Thyroid gland (tissue), 4 donors: ENCODE results near the gene TMED5. TPM values are rescaled to one million over a fixed set of nuclear protein-coding genes. Genes with fewer than 3 reads are reported as not detected.

ENCODE experiments used
- DNase-seq, 2 donors: peaks; one replicate each; pipeline ENCODE4 v3.0.0-alpha.2; 2019
- H3K27ac ChIP-seq, 3 donors: fragments of 200-600 bp; sonication (generic); 1 replicate in 2 of 3; 2 replicates in 1 of 3; pipeline ENCODE4 v1.5.1; 2016 to 2019; ENCODE audit warnings: mild to moderate bottlenecking in 1 of 3, moderate library complexity in 1 of 3
- H3K27me3 ChIP-seq: fragments of 200-600 bp; sonication (generic); one replicate; pipeline ENCODE4 v1.5.1; 2019
- H3K36me3 ChIP-seq, 2 donors: fragments of 200-600 bp; sonication (generic); one replicate each; pipeline ENCODE4 v1.5.1; 2016 to 2019
- H3K4me1 ChIP-seq, 2 donors: fragments of 200-600 bp; sonication (generic); one replicate each; pipeline ENCODE4 v1.5.1; 2017 to 2019
- H3K4me3 ChIP-seq, 3 donors: fragments of 200-600 bp; sonication (generic); replicated peaks in 1 of 3; 1 replicate in 2 of 3; 2 replicates in 1 of 3; pipeline ENCODE4 v1.5.1; 2016; ENCODE audit warnings: mild to moderate bottlenecking in 1 of 3
- H3K9me3 ChIP-seq: fragments of 200-600 bp; sonication (generic); one replicate; pipeline ENCODE4 v1.5.1; 2017
- POLR2A ChIP-seq, 2 donors: fragments of 450-650 bp; IDR thresholded peaks; one replicate each; pipeline ENCODE4 v1.6.1; 2017; ENCODE audit warnings: antibody characterized with exemption in 2 of 2, mild to moderate bottlenecking in 2 of 2, moderate library complexity in 1 of 2
- WGBS, 2 donors: methylation state at CpG; one replicate each; pipeline ENCODE4 v1.1.5; 2017; 5-methylcytosine and 5-hydroxymethylcytosine counted together
- intact Hi-C: fragments of 100-400 bp; cut with DNase I; formaldehyde crosslinking; loops from one replicate; pipeline ENCODE4 v1.15.1; 2023
- total RNA-seq, 4 donors: library from RNA; depleted of rRNA; stranded (reverse); fragments of >200 nt; gene quantifications; one replicate each; pipeline ENCODE4 v1.2.3, GENCODE V29; 2016
- TF ChIP-seq, protein P1 (sequence below), 6 experiments: fragments of 200-600 bp in 3 of 6; fragments of 450-650 bp in 3 of 6; sonication (generic) in 3 of 6; IDR thresholded peaks; one replicate each; pipeline ENCODE4 v1.5.1; 2016 to 2019; ENCODE audit warnings: antibody characterized with exemption in 6 of 6, mild to moderate bottlenecking in 2 of 6, inconsistent platforms in 1 of 6, moderate library complexity in 1 of 6

TMED5 gene
- total RNA-seq, 4 donors from 2014 or later = 96.6 to 100 (median 96.9) TPM

- Histone ChIP-seq H3K27ac (no peak overlapping the region), H3K4me3 (no peak overlapping the region), H3K9me3 (no peaks in the 10 kb centered on the region), H3K4me1 (no peaks in the 10 kb centered on the region), H3K36me3 (peaks cover 0 to 8% of the 10 kb centered on the region in 2 donors), H3K27me3 (no peaks in the 10 kb centered on the region)
- WGBS, 2 donors = 33 to 44% methylated on average over 1 of the region's 1 CpG
- intact Hi-C loops = no loop called here
- no peak for TF ChIP-seq POLR2A (IDR thresholded peaks at IDR 0.05)
- TF ChIP-seq, protein P1, sequence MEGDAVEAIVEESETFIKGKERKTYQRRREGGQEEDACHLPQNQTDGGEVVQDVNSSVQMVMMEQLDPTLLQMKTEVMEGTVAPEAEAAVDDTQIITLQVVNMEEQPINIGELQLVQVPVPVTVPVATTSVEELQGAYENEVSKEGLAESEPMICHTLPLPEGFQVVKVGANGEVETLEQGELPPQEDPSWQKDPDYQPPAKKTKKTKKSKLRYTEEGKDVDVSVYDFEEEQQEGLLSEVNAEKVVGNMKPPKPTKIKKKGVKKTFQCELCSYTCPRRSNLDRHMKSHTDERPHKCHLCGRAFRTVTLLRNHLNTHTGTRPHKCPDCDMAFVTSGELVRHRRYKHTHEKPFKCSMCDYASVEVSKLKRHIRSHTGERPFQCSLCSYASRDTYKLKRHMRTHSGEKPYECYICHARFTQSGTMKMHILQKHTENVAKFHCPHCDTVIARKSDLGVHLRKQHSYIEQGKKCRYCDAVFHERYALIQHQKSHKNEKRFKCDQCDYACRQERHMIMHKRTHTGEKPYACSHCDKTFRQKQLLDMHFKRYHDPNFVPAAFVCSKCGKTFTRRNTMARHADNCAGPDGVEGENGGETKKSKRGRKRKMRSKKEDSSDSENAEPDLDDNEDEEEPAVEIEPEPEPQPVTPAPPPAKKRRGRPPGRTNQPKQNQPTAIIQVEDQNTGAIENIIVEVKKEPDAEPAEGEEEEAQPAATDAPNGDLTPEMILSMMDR (IDR thresholded peaks at IDR 0.05) = no peak
- no peak for DNase-seq
Measured at GRCh38 chr1:93150729-93151128, 29.5 kb downstream of the TMED5 start.

DNA sequence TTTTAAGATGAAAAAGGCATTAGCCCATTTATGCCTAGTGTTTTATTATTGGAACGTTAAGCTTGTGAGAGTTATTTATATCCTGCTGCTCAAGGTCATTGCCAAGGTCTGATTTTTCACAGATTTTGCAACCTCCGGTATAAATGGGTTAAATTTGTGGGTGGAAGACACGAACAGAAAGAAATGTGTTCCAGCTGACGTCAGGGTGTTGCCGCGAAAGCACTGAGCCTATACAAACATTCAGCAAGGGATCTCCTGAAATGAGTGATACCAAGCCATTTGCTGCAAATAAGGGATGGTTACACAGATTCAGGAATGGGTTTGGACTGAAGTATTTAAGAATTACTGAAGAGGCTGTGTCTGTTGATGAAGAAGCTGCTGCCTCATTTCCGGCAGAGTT lies 32.2 kb downstream of the TMED5 start:
- Histone ChIP-seq H3K36me3 (no peaks in the 10 kb centered on the region), H3K27me3 (no peaks in the 10 kb centered on the region), H3K27ac (no peak overlapping the region), H3K9me3 (no peaks in the 10 kb centered on the region), H3K4me1 (no peaks in the 10 kb centered on the region), H3K4me3 (no peak overlapping the region)
- TF ChIP-seq, protein P1 (IDR thresholded peaks at IDR 0.05) = no peak
- TF ChIP-seq POLR2A (IDR thresholded peaks at IDR 0.05) = no peak
- intact Hi-C loops = no loop called here
- no peak for DNase-seq
- WGBS, 2 donors = 51 to 57% methylated on average over 7 of the region's 7 CpGs

- intact Hi-C loops = no loop called here
- DNase-seq = no peak
- Histone ChIP-seq H3K4me3 (no peak overlapping the region), H3K4me1 (no peaks in the 10 kb centered on the region), H3K27ac (no peak overlapping the region), H3K36me3 (no peaks in the 10 kb centered on the region), H3K27me3 (no peaks in the 10 kb centered on the region), H3K9me3 (no peaks in the 10 kb centered on the region)
- no peak for TF ChIP-seq POLR2A (IDR thresholded peaks at IDR 0.05)
- TF ChIP-seq, protein P1 (IDR thresholded peaks at IDR 0.05) = no peak
- WGBS, 2 donors = 96 to 97% methylated on average over 4 of the region's 4 CpGs
Measured at GRCh38 chr1:93143769-93144168, 36.4 kb downstream of the TMED5 start.

DNA sequence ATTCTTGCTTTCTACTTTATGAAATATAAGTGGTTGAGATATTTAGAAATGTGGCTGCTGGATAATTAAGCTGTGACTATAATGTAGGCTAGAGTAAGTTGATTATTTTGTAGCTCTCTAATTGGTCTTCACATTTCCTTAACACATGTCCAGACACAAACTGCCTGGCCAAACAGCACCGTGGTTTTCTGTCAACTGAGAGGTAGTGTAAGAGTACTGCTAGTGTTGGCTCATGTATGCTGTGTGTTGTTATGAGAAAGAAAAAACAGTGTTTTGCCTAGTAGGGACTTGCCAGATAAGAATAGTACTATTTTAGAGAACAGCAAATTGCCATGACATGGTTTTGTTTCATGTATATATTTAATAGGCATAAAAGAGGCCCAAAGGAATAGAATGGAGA lies 37.1 kb downstream of the TMED5 start:
- Histone ChIP-seq H3K9me3 (no peaks in the 10 kb centered on the region), H3K4me3 (no peak overlapping the region), H3K27me3 (no peaks in the 10 kb centered on the region), H3K27ac (no peak overlapping the region), H3K36me3 (no peaks in the 10 kb centered on the region), H3K4me1 (no peaks in the 10 kb centered on the region)
- no peak for TF ChIP-seq POLR2A (IDR thresholded peaks at IDR 0.05)
- TF ChIP-seq, protein P1 (IDR thresholded peaks at IDR 0.05) = no peak
- no peak for DNase-seq
- intact Hi-C loops = no loop called here
- 70 to 77% methylated on average over 1 of the region's 1 CpG for WGBS, 2 donors

GRCh38 chr1:93142161-93142560 lies 38.1 kb downstream of the TMED5 start:
- Histone ChIP-seq H3K36me3 (peaks cover under 1 to 4% of the 10 kb centered on the region in 2 donors), H3K9me3 (no peaks in the 10 kb centered on the region), H3K4me1 (no peaks in the 10 kb centered on the region), H3K27me3 (no peaks in the 10 kb centered on the region), H3K4me3 (no peak overlapping the region), H3K27ac (no peak overlapping the region)
- TF ChIP-seq, protein P1 (IDR thresholded peaks at IDR 0.05) = no peak
- no peak for TF ChIP-seq POLR2A (IDR thresholded peaks at IDR 0.05)
- no peak for DNase-seq
- intact Hi-C loops = no loop called here
- 93 to 98% methylated on average over 2 of the region's 2 CpGs for WGBS, 2 donors
